ENCODE measurements around the gene ASTN2. TPM values are rescaled to one million over a fixed set of nuclear protein-coding genes. Genes with fewer than 3 reads are reported as not detected.

Gene ASTN2
- total RNA-seq, 2 experiments from 2014 or later = 1.7 to 4.2 TPM

DNA sequence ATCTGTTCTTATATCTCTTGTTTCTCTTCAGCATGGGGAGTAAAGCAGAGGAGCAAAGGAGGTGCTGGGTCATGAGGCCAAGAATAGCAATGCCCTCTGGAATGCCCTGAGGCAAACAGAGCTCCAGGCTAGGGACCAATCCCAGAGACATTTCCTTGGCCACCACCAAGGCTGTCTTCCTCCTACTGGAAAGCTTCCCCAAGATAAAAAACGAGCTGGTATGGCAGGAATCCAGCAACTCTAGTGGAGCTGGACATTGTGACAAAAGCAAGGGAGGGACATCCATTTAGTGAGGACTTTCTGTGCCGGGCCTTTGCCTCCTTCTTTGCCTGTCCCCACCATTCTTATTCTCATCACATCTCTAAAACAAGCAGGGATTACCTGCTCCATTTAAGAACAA, 161.6 kb downstream of the ASTN2 start:
- no peaks in the 10 kb centered on the region for H3K9me3 ChIP-seq (ENCODE audit: low read length)

DNA sequence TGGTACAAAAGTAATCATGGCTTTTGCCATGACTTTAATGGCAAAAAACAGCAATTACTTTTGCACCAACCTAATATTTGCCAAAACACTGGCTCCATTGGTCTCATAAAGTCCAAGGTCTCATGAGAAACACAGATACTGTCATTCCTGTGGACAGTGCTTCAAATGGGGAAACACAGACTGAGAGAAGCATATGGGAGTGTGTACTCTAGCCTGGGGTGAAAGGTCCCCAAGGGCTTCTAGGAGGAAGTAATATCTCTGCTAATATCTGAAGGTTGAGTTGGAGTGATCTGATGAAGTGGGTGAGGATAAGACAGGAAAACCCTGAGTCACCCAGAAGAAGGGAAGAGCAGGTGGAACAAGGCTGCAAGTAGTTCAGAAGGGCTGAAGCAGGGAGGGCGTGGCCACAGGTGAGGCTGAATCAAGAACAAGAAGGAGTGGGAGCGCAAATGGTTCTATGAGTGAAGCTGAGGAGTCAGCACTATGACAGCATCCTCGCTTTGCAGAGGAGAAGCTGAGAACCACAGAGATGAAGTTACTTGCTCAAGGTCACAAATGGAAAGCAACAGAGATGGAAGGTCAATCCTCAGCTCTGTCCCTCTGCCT, 164.1 kb downstream of the ASTN2 start:
- no peaks in the 10 kb centered on the region for H3K4me1 ChIP-seq (ENCODE audit: insufficient read depth, low read length, poor library complexity, severe bottlenecking)
- H3K9me2 ChIP-seq (ENCODE audit: insufficient read depth, low read length) = no peaks in the 10 kb centered on the region
- H3K9me3 ChIP-seq (ENCODE audit: low read length) = no peaks in the 10 kb centered on the region
- H3K4me2 ChIP-seq (ENCODE audit: low read length) = no peak overlapping the region
- CTCF ChIA-PET (ENCODE audit: unreplicated experiment) = no interaction called here
- BruUV-seq (replicated peaks) = no TSS peak
- H3K27ac ChIP-seq (ENCODE audit: low read depth, low read length, poor library complexity, severe bottlenecking) = no peak overlapping the region
- no peaks in the 10 kb centered on the region for H3K36me3 ChIP-seq (ENCODE audit: insufficient read depth, low read length)
- no peak overlapping the region for H3K4me3 ChIP-seq (ENCODE audit: low read depth, low read length, poor library complexity, severe bottlenecking)
- intact Hi-C loops (cut with micrococcal nuclease; ENCODE audit: unreplicated experiment) = no loop called here
- no peak overlapping the region for H2AFZ ChIP-seq (ENCODE audit: low read length)
- H4K20me1 ChIP-seq (ENCODE audit: insufficient read depth, low read length) = no peaks in the 10 kb centered on the region
- H3K79me2 ChIP-seq (ENCODE audit: insufficient read depth, low read depth, low read length) = no peaks in the 10 kb centered on the region
- no peak for DNase-seq (ENCODE audit: low spot score)
- no peak for TF ChIP-seq EZH2phosphoT487 (IDR thresholded peaks at IDR 0.05; ENCODE audit: borderline replicate concordance, low read depth, low read length)
- TF ChIP-seq, protein P1, sequence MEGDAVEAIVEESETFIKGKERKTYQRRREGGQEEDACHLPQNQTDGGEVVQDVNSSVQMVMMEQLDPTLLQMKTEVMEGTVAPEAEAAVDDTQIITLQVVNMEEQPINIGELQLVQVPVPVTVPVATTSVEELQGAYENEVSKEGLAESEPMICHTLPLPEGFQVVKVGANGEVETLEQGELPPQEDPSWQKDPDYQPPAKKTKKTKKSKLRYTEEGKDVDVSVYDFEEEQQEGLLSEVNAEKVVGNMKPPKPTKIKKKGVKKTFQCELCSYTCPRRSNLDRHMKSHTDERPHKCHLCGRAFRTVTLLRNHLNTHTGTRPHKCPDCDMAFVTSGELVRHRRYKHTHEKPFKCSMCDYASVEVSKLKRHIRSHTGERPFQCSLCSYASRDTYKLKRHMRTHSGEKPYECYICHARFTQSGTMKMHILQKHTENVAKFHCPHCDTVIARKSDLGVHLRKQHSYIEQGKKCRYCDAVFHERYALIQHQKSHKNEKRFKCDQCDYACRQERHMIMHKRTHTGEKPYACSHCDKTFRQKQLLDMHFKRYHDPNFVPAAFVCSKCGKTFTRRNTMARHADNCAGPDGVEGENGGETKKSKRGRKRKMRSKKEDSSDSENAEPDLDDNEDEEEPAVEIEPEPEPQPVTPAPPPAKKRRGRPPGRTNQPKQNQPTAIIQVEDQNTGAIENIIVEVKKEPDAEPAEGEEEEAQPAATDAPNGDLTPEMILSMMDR (conservative IDR thresholded peaks at IDR 0.05; ENCODE audit: low read length) = no peak
- POLR2A ChIA-PET = no interaction called here

More for the DNA sequence above, 161.6 kb downstream of the ASTN2 start:
- BruUV-seq (replicated peaks) = no TSS peak
- no peak for TF ChIP-seq EZH2phosphoT487 (IDR thresholded peaks at IDR 0.05; ENCODE audit: borderline replicate concordance, low read depth, low read length)
- TF ChIP-seq, protein P1 (conservative IDR thresholded peaks at IDR 0.05; ENCODE audit: low read length) = no peak
- intact Hi-C loops (cut with micrococcal nuclease; ENCODE audit: unreplicated experiment) = no loop called here
- no peak overlapping the region for H3K4me3 ChIP-seq (ENCODE audit: low read depth, low read length, poor library complexity, severe bottlenecking)
- no peaks in the 10 kb centered on the region for H4K20me1 ChIP-seq (ENCODE audit: insufficient read depth, low read length)
- no peak overlapping the region for H3K27ac ChIP-seq (ENCODE audit: low read depth, low read length, poor library complexity, severe bottlenecking)
- no peak for DNase-seq (ENCODE audit: low spot score)
- POLR2A ChIA-PET = no interaction called here
- no peaks in the 10 kb centered on the region for H3K9me2 ChIP-seq (ENCODE audit: insufficient read depth, low read length)
- CTCF ChIA-PET (ENCODE audit: unreplicated experiment) = no interaction called here
- no peak overlapping the region for H2AFZ ChIP-seq (ENCODE audit: low read length)
- H3K4me1 ChIP-seq (ENCODE audit: insufficient read depth, low read length, poor library complexity, severe bottlenecking) = no peaks in the 10 kb centered on the region
- no peak overlapping the region for H3K4me2 ChIP-seq (ENCODE audit: low read length)
- no peaks in the 10 kb centered on the region for H3K36me3 ChIP-seq (ENCODE audit: insufficient read depth, low read length)
- H3K79me2 ChIP-seq (ENCODE audit: insufficient read depth, low read depth, low read length) = no peaks in the 10 kb centered on the region

DNA sequence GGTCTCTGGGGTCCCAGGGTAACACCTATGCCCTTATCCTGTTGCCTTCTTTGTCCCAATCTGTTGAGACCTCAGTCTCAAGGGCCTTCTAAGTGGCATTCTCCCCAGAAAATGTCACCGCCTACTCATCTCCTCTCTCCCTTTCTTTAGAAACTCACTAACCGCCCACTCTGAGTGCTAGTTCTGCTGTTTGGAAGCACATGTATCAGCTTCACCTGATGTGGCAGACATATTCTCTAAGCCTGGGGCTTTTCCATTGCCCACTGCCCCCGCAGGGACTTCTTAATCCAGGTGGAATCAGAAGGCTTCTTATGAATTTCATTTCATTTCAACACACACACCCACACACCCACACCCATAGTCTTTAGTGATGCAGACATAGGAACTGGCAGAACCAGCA, 165.1 kb downstream of the ASTN2 start:
- H3K9me2 ChIP-seq (ENCODE audit: insufficient read depth, low read length) = no peaks in the 10 kb centered on the region
- H3K27ac ChIP-seq (ENCODE audit: low read depth, low read length, poor library complexity, severe bottlenecking) = no peak overlapping the region
- BruUV-seq (replicated peaks) = no TSS peak
- H2AFZ ChIP-seq (ENCODE audit: low read length) = no peak overlapping the region
- intact Hi-C loops (cut with micrococcal nuclease; ENCODE audit: unreplicated experiment) = no loop called here
- H3K4me3 ChIP-seq (ENCODE audit: low read depth, low read length, poor library complexity, severe bottlenecking) = no peak overlapping the region
- no peaks in the 10 kb centered on the region for H3K36me3 ChIP-seq (ENCODE audit: insufficient read depth, low read length)
- POLR2A ChIA-PET = no interaction called here
- CTCF ChIA-PET (ENCODE audit: unreplicated experiment) = no interaction called here
- no peaks in the 10 kb centered on the region for H3K9me3 ChIP-seq (ENCODE audit: low read length)
- TF ChIP-seq EZH2phosphoT487 (IDR thresholded peaks at IDR 0.05; ENCODE audit: borderline replicate concordance, low read depth, low read length) = no peak
- TF ChIP-seq, protein P1 (conservative IDR thresholded peaks at IDR 0.05; ENCODE audit: low read length) = no peak
- no peak for DNase-seq (ENCODE audit: low spot score)
- H3K4me1 ChIP-seq (ENCODE audit: insufficient read depth, low read length, poor library complexity, severe bottlenecking) = no peaks in the 10 kb centered on the region
- no peaks in the 10 kb centered on the region for H3K79me2 ChIP-seq (ENCODE audit: insufficient read depth, low read depth, low read length)
- no peaks in the 10 kb centered on the region for H4K20me1 ChIP-seq (ENCODE audit: insufficient read depth, low read length)
- no peak overlapping the region for H3K4me2 ChIP-seq (ENCODE audit: low read length)
